K562 (cell line): ENCODE results near the gene GMPR2. TPM values are rescaled to one million over a fixed set of nuclear protein-coding genes. Genes with fewer than 3 reads are reported as not detected.

Experiments used
- ADNP ChIP-seq: fragments of 200-800 bp; sonication (Bioruptor generic); IDR thresholded peaks from 2 replicates; pipeline ENCODE4 v1.6.1; 2016; ENCODE audit warnings: missing genetic modification characterization, missing compliant biosample characterization
- ARID4B ChIP-seq: sonication (generic); formaldehyde crosslinking; IDR thresholded peaks from 2 replicates; pipeline ENCODE4 v1.8.0; 2022; ENCODE audit warnings: mild to moderate bottlenecking, missing genetic modification reagents
- CHD4 ChIP-seq: fragments of 200-600 bp; sonication (generic); IDR thresholded peaks from 3 replicates; pipeline ENCODE4 v1.6.1; 2012; ENCODE audit warnings: low read depth, mild to moderate bottlenecking, mixed read lengths, low read length, inconsistent platforms; ENCODE audit not compliant: insufficient read depth, insufficient replicate concordance, poor library complexity, severe bottlenecking
- KDM1A ChIP-seq, 2 experiments: fragments of 450-650 bp; IDR thresholded peaks; 2 replicates each; pipeline ENCODE4 v1.6.1; 2016; ENCODE audit warnings: mild to moderate bottlenecking in 2 of 2
- RCOR1 ChIP-seq, 2 experiments: IDR thresholded peaks; 2 replicates each; pipeline ENCODE4 v1.6.1; 2012; ENCODE audit warnings: low read depth in 2 of 2, low read length in 2 of 2, borderline replicate concordance in 1 of 2, improper control_type of control experiment in 1 of 2
- SAFB2 ChIP-seq: fragments of 200-400 bp; formaldehyde crosslinking; IDR thresholded peaks from 2 replicates; pipeline ENCODE4 v1.6.1; 2018; ENCODE audit warnings: borderline replicate concordance, low read length, low read depth, moderate library complexity; ENCODE audit not compliant: severe bottlenecking
- SIN3A ChIP-seq, 2 experiments: fragments of 150-350 bp in 1 of 2; IDR thresholded peaks; 2 replicates each; pipeline ENCODE4 v1.6.1; 2011 to 2016; ENCODE audit warnings: borderline replicate concordance in 2 of 2, low read depth in 2 of 2, low read length in 2 of 2, mild to moderate bottlenecking in 2 of 2, moderate library complexity in 2 of 2; ENCODE audit not compliant: control insufficient read depth in 1 of 2
- THRAP3 ChIP-seq: fragments of 450-650 bp; IDR thresholded peaks from 2 replicates; pipeline ENCODE4 v1.6.1; 2016; ENCODE audit warnings: mild to moderate bottlenecking, inconsistent platforms, borderline replicate concordance
- ZNF263 ChIP-seq: sonication (generic); formaldehyde crosslinking; IDR thresholded peaks from 2 replicates; pipeline ENCODE4 v1.8.0; 2022; ENCODE audit warnings: mild to moderate bottlenecking, missing genetic modification reagents, borderline replicate concordance
- polyA plus RNA-seq, 8 experiments: library from polyadenylated mRNA; depleted of rRNA in 4 of 8; stranded (reverse) in 5 of 8; unstranded in 3 of 8; fragments of >200 nt; fragmentation: Nextera tagmentation in 2 of 8; fragmentation: Illumina TruSeq in 1 of 8; extraction: Ambion mirVana in 2 of 8; extraction: Trizol in 1 of 8; gene quantifications; 2 replicates each; pipeline versions ENCODE4 v1.2.1 to v1.2.3, GENCODE V29; 2011 to 2014; ENCODE audit warnings: inconsistent platforms in 1 of 8, missing spikeins in 1 of 8
- total RNA-seq, 7 experiments: library from RNA; depleted of rRNA in 6 of 7; stranded (reverse); fragments of >200 nt in 6 of 7; fragmentation: Illumina TruSeq in 2 of 7; extraction: Trizol in 2 of 7; gene quantifications; 2 replicates each; pipeline versions ENCODE4 v1.2.1 to v1.2.3, GENCODE V29; 2011 to 2021; ENCODE audit warnings: low replicate concordance in 1 of 7
- TF ChIP-seq, protein P1 (sequence below): fragments of 250-450 bp; sonication (Bioruptor Pico); IDR thresholded peaks from 2 replicates; pipeline ENCODE4 v1.8.0; 2022; ENCODE audit warnings: inconsistent platforms
- TF ChIP-seq, protein P2 (sequence below): fragments of 250-450 bp; sonication (Bioruptor Pico); IDR thresholded peaks from 2 replicates; pipeline ENCODE4 v1.4.0; 2020; ENCODE audit warnings: borderline replicate concordance

GMPR2 gene
- total and polyA plus RNA-seq, 9 of the 15 experiments (the other 6 are each of a cell fraction or from before 2014, with no cell fraction given), result 26.4 to 67.4 (median 36.3) TPM

- TF ChIP-seq SIN3A (IDR thresholded peaks at IDR 0.05; ENCODE audit: borderline replicate concordance in 2 of 2, control insufficient read depth in 1 of 2, low read depth in 2 of 2, low read length in 2 of 2), result 0 out of 4 replicates have a peak, but pooled peaks of 1 of the 2 experiments have one; percentile 15
- TF ChIP-seq, protein P1, sequence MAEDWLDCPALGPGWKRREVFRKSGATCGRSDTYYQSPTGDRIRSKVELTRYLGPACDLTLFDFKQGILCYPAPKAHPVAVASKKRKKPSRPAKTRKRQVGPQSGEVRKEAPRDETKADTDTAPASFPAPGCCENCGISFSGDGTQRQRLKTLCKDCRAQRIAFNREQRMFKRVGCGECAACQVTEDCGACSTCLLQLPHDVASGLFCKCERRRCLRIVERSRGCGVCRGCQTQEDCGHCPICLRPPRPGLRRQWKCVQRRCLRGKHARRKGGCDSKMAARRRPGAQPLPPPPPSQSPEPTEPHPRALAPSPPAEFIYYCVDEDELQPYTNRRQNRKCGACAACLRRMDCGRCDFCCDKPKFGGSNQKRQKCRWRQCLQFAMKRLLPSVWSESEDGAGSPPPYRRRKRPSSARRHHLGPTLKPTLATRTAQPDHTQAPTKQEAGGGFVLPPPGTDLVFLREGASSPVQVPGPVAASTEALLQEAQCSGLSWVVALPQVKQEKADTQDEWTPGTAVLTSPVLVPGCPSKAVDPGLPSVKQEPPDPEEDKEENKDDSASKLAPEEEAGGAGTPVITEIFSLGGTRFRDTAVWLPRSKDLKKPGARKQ (CRISPR knock-in tag), result no peak
- peak; percentile 90 for TF ChIP-seq CHD4
- peak; percentile 14; the same call in 1 of the 2 replicates for TF ChIP-seq ARID4B (CRISPR knock-in tag)
- TF ChIP-seq KDM1A (IDR thresholded peaks at IDR 0.05), result peak; percentile 80 to 90
- no peak for TF ChIP-seq SAFB2
- no peak for TF ChIP-seq ZNF263 (CRISPR knock-in tag)
- TF ChIP-seq, protein P2, sequence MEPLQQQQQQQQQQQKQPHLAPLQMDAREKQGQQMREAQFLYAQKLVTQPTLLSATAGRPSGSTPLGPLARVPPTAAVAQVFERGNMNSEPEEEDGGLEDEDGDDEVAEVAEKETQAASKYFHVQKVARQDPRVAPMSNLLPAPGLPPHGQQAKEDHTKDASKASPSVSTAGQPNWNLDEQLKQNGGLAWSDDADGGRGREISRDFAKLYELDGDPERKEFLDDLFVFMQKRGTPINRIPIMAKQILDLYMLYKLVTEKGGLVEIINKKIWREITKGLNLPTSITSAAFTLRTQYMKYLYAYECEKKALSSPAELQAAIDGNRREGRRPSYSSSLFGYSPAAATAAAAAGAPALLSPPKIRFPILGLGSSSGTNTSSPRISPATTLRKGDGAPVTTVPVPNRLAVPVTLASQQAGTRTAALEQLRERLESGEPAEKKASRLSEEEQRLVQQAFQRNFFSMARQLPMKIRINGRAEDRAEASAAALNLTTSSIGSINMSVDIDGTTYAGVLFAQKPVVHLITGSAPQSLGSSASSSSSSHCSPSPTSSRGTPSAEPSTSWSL (CRISPR knock-in tag), result no peak
- peak; percentile 65 to 80; a peak in 3 of 4 replicates for TF ChIP-seq RCOR1 (IDR thresholded peaks at IDR 0.05; ENCODE audit: borderline replicate concordance in 1 of 2, low read depth in 2 of 2, low read length in 2 of 2)
- TF ChIP-seq THRAP3, result no peak
- TF ChIP-seq ADNP (tag), result peak; percentile 92
These were observed 37.9 kb downstream of the GMPR2 start (continued) for GRCh38 chr14:24270537-24271133.
